Naive B cell (primary cell): ENCODE results near the gene DHCR7. TPM values are rescaled to one million over a fixed set of nuclear protein-coding genes. Genes with fewer than 3 reads are reported as not detected.

Source experiments
- ATAC-seq, 2 donors: fragments of 150-1000 bp; cut with Tn5 transposase; 2 replicates each; pipeline ENCODE4 v1.10.0; 2021; ENCODE audit warnings: low read depth in 2 of 2, mild to moderate bottlenecking in 2 of 2, moderate library complexity in 2 of 2
- DNase-seq: peaks from one replicate; pipeline ENCODE4 v3.0.0; 2022
- H3K27ac Mint-ChIP-seq, 6 donors: one replicate each; pipeline ENCODE4 v1.8.0; 2020 to 2022; ENCODE audit warnings: mild to moderate bottlenecking in 6 of 6, mixed read lengths in 6 of 6, moderate library complexity in 5 of 6, inconsistent platforms in 2 of 6
- H3K27me3 Mint-ChIP-seq, 3 donors: one replicate each; pipeline ENCODE4 v1.8.0; 2021 to 2022; ENCODE audit warnings: mixed read lengths in 3 of 3, mild to moderate bottlenecking in 1 of 3
- H3K36me3 Mint-ChIP-seq, 2 donors: one replicate each; pipeline ENCODE4 v1.8.0; 2020 to 2022; ENCODE audit warnings: mixed read lengths in 2 of 2, inconsistent platforms in 1 of 2, mild to moderate bottlenecking in 1 of 2
- H3K4me1 Mint-ChIP-seq, 3 donors: one replicate each; pipeline ENCODE4 v1.8.0; 2020 to 2022; ENCODE audit warnings: mixed read lengths in 3 of 3, inconsistent platforms in 1 of 3, mild to moderate bottlenecking in 1 of 3, moderate library complexity in 1 of 3
- H3K4me3 Mint-ChIP-seq, 8 donors: one replicate each; pipeline ENCODE4 v1.8.0; 2020 to 2022; ENCODE audit warnings: mild to moderate bottlenecking in 8 of 8, mixed read lengths in 8 of 8, moderate library complexity in 8 of 8, inconsistent platforms in 2 of 8
- H3K9me3 Mint-ChIP-seq, 7 donors: one replicate each; pipeline ENCODE4 v1.8.0; 2020 to 2022; ENCODE audit warnings: mixed read lengths in 7 of 7, mild to moderate bottlenecking in 5 of 7, inconsistent platforms in 2 of 7, moderate library complexity in 1 of 7
- polyA plus RNA-seq, 6 donors: library from polyadenylated mRNA; unstranded; fragments of 300-500 nt; fragmentation: Illumina TruSeq; gene quantifications; one replicate each; pipeline ENCODE4 v1.2.3, GENCODE V29; 2021; ENCODE audit warnings: low read depth in 6 of 6

The DHCR7 gene
- polyA plus RNA-seq, 6 donors from 2014 or later = 10.2 to 19.0 (median 15.3) TPM

- no peaks in the 10 kb centered on the region for H3K9me3 Mint-ChIP-seq
- no peaks in the 10 kb centered on the region for H3K27me3 Mint-ChIP-seq
- no peak overlapping the region for H3K4me3 Mint-ChIP-seq
- no peak overlapping the region for H3K27ac Mint-ChIP-seq
- DNase-seq (no peak), ATAC-seq (no peak)
- peaks cover 0 to 3% (median 2%) of the 10 kb centered on the region in 3 donors for H3K4me1 Mint-ChIP-seq
- peaks cover 5 to 19% of the 10 kb centered on the region in 2 donors for H3K36me3 Mint-ChIP-seq
Observed at GRCh38 chr11:71436861-71437260, 11.3 kb downstream of the DHCR7 start.

- Mint-ChIP-seq H3K36me3 (peaks cover 5 to 10% of the 10 kb centered on the region in 2 donors), H3K4me1 (peaks cover 0 to 3% (median 2%) of the 10 kb centered on the region in 3 donors)
Observed at GRCh38 chr11:71435278-71435951, 12.8 kb downstream of the DHCR7 start.

GRCh38 chr11:71434576-71435130 is 13.5 kb downstream of the DHCR7 start:
- H3K27ac Mint-ChIP-seq = no peak overlapping the region
- no peak overlapping the region for H3K4me3 Mint-ChIP-seq
- no peak for ATAC-seq
- no peak for DNase-seq
- no peaks in the 10 kb centered on the region for H3K9me3 Mint-ChIP-seq
- peaks cover 0 to 1% (median under 1%) of the 10 kb centered on the region in 3 donors for H3K27me3 Mint-ChIP-seq
- peaks cover under 1 to 2% of the 10 kb centered on the region in 2 donors for H3K36me3 Mint-ChIP-seq
- H3K4me1 Mint-ChIP-seq = peaks cover 0 to 3% (median 2%) of the 10 kb centered on the region in 3 donors

More at GRCh38 chr11:71435278-71435951, 12.8 kb downstream of the DHCR7 start:
- H3K4me3 Mint-ChIP-seq = no peak overlapping the region
- DNase-seq (no peak), ATAC-seq (no peak)
- H3K27me3 Mint-ChIP-seq = no peaks in the 10 kb centered on the region
- H3K27ac Mint-ChIP-seq = peak overlapping the region in 1 of 6 donors; percentile 89
- no peaks in the 10 kb centered on the region for H3K9me3 Mint-ChIP-seq

GRCh38 chr11:71433648-71434450 is 14.3 kb downstream of the DHCR7 start:
- ATAC-seq (no peak), DNase-seq (no peak)
- peak overlapping the region in 1 of 6 donors; percentile 3 for H3K27ac Mint-ChIP-seq
- peaks cover 0 to 9% (median 9%) of the 10 kb centered on the region in 3 donors for H3K27me3 Mint-ChIP-seq
- H3K9me3 Mint-ChIP-seq = no peaks in the 10 kb centered on the region
- H3K4me1 Mint-ChIP-seq = peaks cover 0 to 7% (median 5%) of the 10 kb centered on the region in 3 donors
- H3K4me3 Mint-ChIP-seq = no peak overlapping the region
- H3K36me3 Mint-ChIP-seq = peaks cover 0 to 5% of the 10 kb centered on the region in 2 donors

GRCh38 chr11:71432761-71433647 is 15.2 kb downstream of the DHCR7 start:
- peaks cover 0 to 7% (median 5%) of the 10 kb centered on the region in 3 donors for H3K4me1 Mint-ChIP-seq
- no peaks in the 10 kb centered on the region for H3K9me3 Mint-ChIP-seq
- H3K27ac Mint-ChIP-seq = no peak overlapping the region
- H3K36me3 Mint-ChIP-seq = peaks cover 0 to 7% of the 10 kb centered on the region in 2 donors
- ATAC-seq = no peak
- DNase-seq = no peak
- no peak overlapping the region for H3K4me3 Mint-ChIP-seq
- peaks cover 0 to 11% (median 10%) of the 10 kb centered on the region in 3 donors for H3K27me3 Mint-ChIP-seq

- H3K27ac Mint-ChIP-seq = no peak overlapping the region
- no peak overlapping the region for H3K4me3 Mint-ChIP-seq
- peaks cover 7 to 12% (median 9%) of the 10 kb centered on the region in 3 donors for H3K4me1 Mint-ChIP-seq
- H3K9me3 Mint-ChIP-seq = no peaks in the 10 kb centered on the region
- H3K36me3 Mint-ChIP-seq = peaks cover 0 to 7% of the 10 kb centered on the region in 2 donors
- DNase-seq = no peak
- peaks cover 0 to 11% (median 10%) of the 10 kb centered on the region in 3 donors for H3K27me3 Mint-ChIP-seq
- ATAC-seq = no peak
Observed at GRCh38 chr11:71431271-71431670, 16.9 kb downstream of the DHCR7 start.

GRCh38 chr11:71430166-71430565 is 18.0 kb downstream of the DHCR7 start:
- no peak for DNase-seq
- H3K27ac Mint-ChIP-seq = no peak overlapping the region
- peaks cover 0 to 11% (median 10%) of the 10 kb centered on the region in 3 donors for H3K27me3 Mint-ChIP-seq
- H3K9me3 Mint-ChIP-seq = peaks cover 0 to 1% (median 0%) of the 10 kb centered on the region in 7 donors
- no peak overlapping the region for H3K4me3 Mint-ChIP-seq
- H3K4me1 Mint-ChIP-seq = peaks cover 16 to 18% (median 18%) of the 10 kb centered on the region in 3 donors
- H3K36me3 Mint-ChIP-seq = peaks cover 0 to 7% of the 10 kb centered on the region in 2 donors
- no peak for ATAC-seq

- Mint-ChIP-seq H3K9me3 (peaks cover 0 to 1% (median 0%) of the 10 kb centered on the region in 7 donors), H3K4me1 (peaks cover 16 to 18% (median 18%) of the 10 kb centered on the region in 3 donors), H3K27ac (no peak overlapping the region), H3K36me3 (peaks cover 0 to 7% of the 10 kb centered on the region in 2 donors), H3K27me3 (peaks cover 0 to 11% (median 10%) of the 10 kb centered on the region in 3 donors), H3K4me3 (no peak overlapping the region)
- DNase-seq (no peak), ATAC-seq (no peak)
Observed at GRCh38 chr11:71429701-71430100, 18.5 kb downstream of the DHCR7 start.

- H3K27ac Mint-ChIP-seq = peak overlapping the region in 1 of 6 donors; percentile 49
- DNase-seq (no peak), ATAC-seq (no peak)
- H3K4me1 Mint-ChIP-seq = peaks cover 18 to 25% (median 18%) of the 10 kb centered on the region in 3 donors
- peaks cover 0 to 1% (median 0%) of the 10 kb centered on the region in 7 donors for H3K9me3 Mint-ChIP-seq
- H3K4me3 Mint-ChIP-seq = no peak overlapping the region
- peaks cover 0 to 11% (median 10%) of the 10 kb centered on the region in 3 donors for H3K27me3 Mint-ChIP-seq
- H3K36me3 Mint-ChIP-seq = peaks cover 0 to 7% of the 10 kb centered on the region in 2 donors
Observed at GRCh38 chr11:71428861-71429435, 19.2 kb downstream of the DHCR7 start.

GRCh38 chr11:71426413-71426812 is 21.8 kb downstream of the DHCR7 start:
- peaks cover 0 to 11% (median 10%) of the 10 kb centered on the region in 3 donors for H3K27me3 Mint-ChIP-seq
- peaks cover 21 to 38% (median 32%) of the 10 kb centered on the region in 3 donors for H3K4me1 Mint-ChIP-seq
- no peak overlapping the region for H3K27ac Mint-ChIP-seq
- peaks cover 0 to 1% (median 0%) of the 10 kb centered on the region in 7 donors for H3K9me3 Mint-ChIP-seq
- H3K4me3 Mint-ChIP-seq = no peak overlapping the region
- peaks cover 0 to 7% of the 10 kb centered on the region in 2 donors for H3K36me3 Mint-ChIP-seq
- no peak for ATAC-seq
- no peak for DNase-seq

- H3K27ac Mint-ChIP-seq = peak overlapping the region in 1 of 6 donors; percentile 67
Observed at GRCh38 chr11:71425860-71426259, 22.3 kb downstream of the DHCR7 start.

GRCh38 chr11:71425409-71425808 is 22.8 kb downstream of the DHCR7 start:
- ATAC-seq = no peak
- peak overlapping the region in 1 of 6 donors; percentile 67 for H3K27ac Mint-ChIP-seq
- H3K36me3 Mint-ChIP-seq = peaks cover 0 to 7% of the 10 kb centered on the region in 2 donors

More at GRCh38 chr11:71425860-71426259, 22.3 kb downstream of the DHCR7 start:
- H3K27me3 Mint-ChIP-seq = peaks cover 0 to 11% (median 10%) of the 10 kb centered on the region in 3 donors
- DNase-seq (no peak), ATAC-seq (peak in 1 of 2 donors; percentile 57)
- H3K4me1 Mint-ChIP-seq = peaks cover 21 to 43% (median 37%) of the 10 kb centered on the region in 3 donors
- H3K4me3 Mint-ChIP-seq = peak overlapping the region in 1 of 8 donors; percentile 41
- H3K9me3 Mint-ChIP-seq = peaks cover 0 to 1% (median 0%) of the 10 kb centered on the region in 7 donors
- peaks cover 0 to 7% of the 10 kb centered on the region in 2 donors for H3K36me3 Mint-ChIP-seq

More at GRCh38 chr11:71425409-71425808, 22.8 kb downstream of the DHCR7 start:
- no peak for DNase-seq
- Mint-ChIP-seq H3K4me3 (no peak overlapping the region), H3K9me3 (peaks cover 0 to 1% (median 0%) of the 10 kb centered on the region in 7 donors), H3K27me3 (peaks cover 0 to 11% (median 10%) of the 10 kb centered on the region in 3 donors), H3K4me1 (peaks cover 25 to 47% (median 40%) of the 10 kb centered on the region in 3 donors)
